Smooth muscle cell (in vitro differentiated cells): ENCODE data around the gene TRIM43B. TPM values are rescaled to one million over a fixed set of nuclear protein-coding genes. Genes with fewer than 3 reads are reported as not detected.
"Not testable (repeated sequence)": the region's sequence is repeated elsewhere in the genome, so short reads cannot be mapped to it uniquely, and the experiment has no call there.

Experiments
- DNase-seq: peaks from one replicate; lab custom pipeline; 2025; ENCODE audit not compliant: unreplicated experiment; lab: John Stamatoyannopoulos, UW
- H2AFZ ChIP-seq: fragments of 200-600 bp; sonication (generic); 2 replicates; pipeline ENCODE4 v1.6.0; 2016; ENCODE audit warnings: antibody characterized with exemption, low read depth, mild to moderate bottlenecking
- H3F3A ChIP-seq: fragments of 200-600 bp; sonication (generic); 2 replicates; pipeline ENCODE4 v1.6.0; 2017; ENCODE audit warnings: antibody characterized with exemption, low read depth
- H3K27ac ChIP-seq: fragments of 200-600 bp; sonication (generic); 2 replicates; pipeline ENCODE4 v1.5.1; 2016; ENCODE audit warnings: low read depth, mild to moderate bottlenecking
- H3K27me3 ChIP-seq: fragments of 200-600 bp; sonication (generic); 2 replicates; pipeline ENCODE4 v1.6.1; 2016; ENCODE audit warnings: low read depth, mild to moderate bottlenecking
- H3K36me3 ChIP-seq: fragments of 200-600 bp; sonication (generic); 2 replicates; pipeline ENCODE4 v1.5.1; 2016; ENCODE audit warnings: low read depth
- H3K4me1 ChIP-seq: fragments of 200-600 bp; sonication (generic); 2 replicates; pipeline ENCODE4 v1.5.1; 2016; ENCODE audit warnings: low read depth
- H3K4me2 ChIP-seq: fragments of 200-600 bp; sonication (generic); 2 replicates; pipeline ENCODE4 v1.6.0; 2016; ENCODE audit warnings: mild to moderate bottlenecking
- H3K4me3 ChIP-seq: fragments of 200-600 bp; sonication (generic); 2 replicates; pipeline ENCODE4 v1.5.1; 2016; ENCODE audit warnings: mild to moderate bottlenecking
- H3K79me2 ChIP-seq: fragments of 200-600 bp; sonication (generic); 2 replicates; pipeline ENCODE4 v1.6.0; 2016; ENCODE audit warnings: low read depth, mild to moderate bottlenecking
- H3K9ac ChIP-seq: fragments of 200-600 bp; sonication (generic); 2 replicates; pipeline ENCODE4 v1.6.0; 2016; ENCODE audit warnings: low read depth
- H3K9me3 ChIP-seq: fragments of 200-600 bp; sonication (generic); replicated peaks from 2 replicates; pipeline ENCODE4 v1.5.1; 2016; ENCODE audit warnings: low read depth
- H4K20me1 ChIP-seq: fragments of 200-600 bp; sonication (generic); 2 replicates; pipeline ENCODE4 v1.6.0; 2016; ENCODE audit warnings: low read depth
- WGBS: methylation state at CpG from one replicate; pipeline ENCODE4 v1.1.7; 2016; ENCODE audit warnings: low lambda C conversion rate; 5-methylcytosine and 5-hydroxymethylcytosine counted together
- polyA plus RNA-seq: library from polyadenylated mRNA; unstranded; fragments of >200 nt; fragmentation: Nextera tagmentation; extraction: Ambion mirVana; gene quantifications from 2 replicates; pipeline ENCODE4 v1.2.1, GENCODE V29; 2016
- total RNA-seq: library from RNA; depleted of rRNA; stranded (reverse); fragments of >200 nt; gene quantifications from 2 replicates; pipeline ENCODE4 v1.2.3, GENCODE V29; 2014

Gene TRIM43B
- total and polyA plus RNA-seq, 2 experiments from 2014 or later: not detected

DNA sequence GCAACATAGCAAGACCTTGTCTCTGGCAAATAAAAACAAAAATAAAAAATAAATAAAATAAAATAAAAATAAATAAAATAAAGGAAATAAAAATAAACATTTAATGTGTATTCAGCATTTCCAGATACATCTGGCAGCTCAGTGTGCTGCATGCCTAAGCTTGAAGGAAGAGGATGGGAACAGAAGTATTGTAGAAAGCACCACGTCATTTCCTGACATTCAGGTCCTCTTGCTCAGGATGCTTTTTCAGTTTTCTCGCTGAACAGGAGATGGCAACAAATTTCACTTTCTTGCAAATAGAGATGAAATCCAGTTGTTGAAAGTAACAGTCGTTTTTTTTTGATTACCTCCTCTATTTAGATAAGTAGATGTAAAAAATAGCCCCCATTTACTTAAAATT, 21.3 kb downstream of the TRIM43B start:
- not testable (repeated sequence) for DNase-seq, H4K20me1 ChIP-seq, H3F3A ChIP-seq, H3K27me3 ChIP-seq, H3K4me3 ChIP-seq, H3K36me3 ChIP-seq, H3K4me1 ChIP-seq, H3K4me2 ChIP-seq, H3K9me3 ChIP-seq, H3K27ac ChIP-seq, H2AFZ ChIP-seq, H3K79me2 ChIP-seq, H3K9ac ChIP-seq
- no CpG with 5 or more reads among the region's 3 CpGs for WGBS

DNA sequence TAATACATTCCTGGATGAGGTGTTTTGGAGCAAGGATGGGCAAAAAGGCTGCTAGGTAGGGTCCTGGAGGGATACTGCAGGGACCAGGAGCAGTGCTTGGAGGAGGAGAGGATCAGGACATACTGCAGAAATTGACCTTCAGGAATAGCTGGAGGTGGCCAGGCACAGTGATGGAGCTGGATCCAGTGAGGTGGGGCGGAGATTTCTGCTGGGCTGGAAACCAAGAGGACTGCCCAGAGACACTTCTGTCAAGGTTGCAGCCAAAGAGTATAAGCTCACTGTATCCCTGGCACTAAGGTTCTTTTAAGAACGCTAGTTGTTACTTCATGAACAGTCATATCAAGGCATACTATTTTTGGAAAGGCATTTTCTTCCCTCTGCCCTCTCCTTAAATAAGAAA, 39.2 kb downstream of the TRIM43B start:
- not testable (repeated sequence) for H3K4me2 ChIP-seq, H3F3A ChIP-seq, H3K79me2 ChIP-seq, H3K27me3 ChIP-seq, DNase-seq, H3K9me3 ChIP-seq, H4K20me1 ChIP-seq, H3K27ac ChIP-seq, H3K4me3 ChIP-seq, H2AFZ ChIP-seq, H3K36me3 ChIP-seq, H3K9ac ChIP-seq, H3K4me1 ChIP-seq
- no CpG with 5 or more reads among the region's 2 CpGs for WGBS

DNA sequence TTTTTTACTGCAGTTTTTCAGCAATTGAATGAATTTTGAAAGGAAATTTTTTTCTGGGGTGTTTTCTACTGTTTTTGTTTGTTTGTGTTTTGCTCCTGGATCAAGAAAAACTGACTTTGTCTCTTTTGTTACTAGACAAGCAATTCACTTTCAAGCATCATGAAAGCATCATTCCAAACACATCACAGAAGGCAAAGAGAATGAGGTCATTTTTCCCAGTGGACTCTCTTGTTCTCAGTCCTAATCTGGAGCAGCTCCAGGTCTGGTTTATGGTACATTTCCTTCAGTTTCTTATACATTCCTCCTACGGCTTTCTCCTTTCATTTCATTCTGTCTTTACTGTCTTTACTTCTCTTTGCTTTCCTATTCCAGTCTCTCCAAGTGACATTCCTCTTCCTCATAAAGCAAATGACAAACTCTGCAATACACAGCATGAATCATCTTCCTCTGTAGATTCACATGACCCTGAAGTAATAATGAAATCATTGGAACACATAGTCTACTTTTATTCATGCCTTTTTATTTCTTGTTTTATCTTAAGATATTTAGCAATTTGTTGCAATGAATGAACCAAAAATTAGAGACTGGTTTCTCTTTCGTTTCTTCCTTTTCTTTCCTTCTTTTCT, 42.0 kb downstream of the TRIM43B start:
- H3K4me2 ChIP-seq, H3K36me3 ChIP-seq, H3K27ac ChIP-seq, H4K20me1 ChIP-seq, H2AFZ ChIP-seq, H3K4me1 ChIP-seq, H3K9me3 ChIP-seq, H3K27me3 ChIP-seq, H3K4me3 ChIP-seq, H3K9ac ChIP-seq, H3K79me2 ChIP-seq, DNase-seq, H3F3A ChIP-seq: not testable (repeated sequence)
- WGBS: no CpG with 5 or more reads among the region's 2 CpGs

DNA sequence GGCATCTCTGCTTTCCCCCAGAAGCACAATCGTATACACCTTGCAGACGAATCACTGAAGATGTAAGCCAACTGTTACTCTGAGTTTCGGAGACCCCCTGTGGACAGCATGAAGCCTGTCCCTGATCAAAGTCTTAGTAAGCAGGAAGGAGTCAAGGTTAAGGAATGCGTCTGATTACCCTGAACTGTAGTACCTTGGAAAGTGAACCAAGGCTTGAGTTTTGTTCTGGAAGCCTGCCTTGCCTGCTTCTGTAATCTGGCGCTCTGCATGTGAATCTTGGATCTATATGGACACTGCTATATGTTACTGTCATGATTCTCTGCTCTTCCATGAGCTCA, 48.7 kb downstream of the TRIM43B start:
- DNase-seq, H3K4me2 ChIP-seq, H3K9me3 ChIP-seq, H4K20me1 ChIP-seq, H3K79me2 ChIP-seq, H3K27me3 ChIP-seq, H3F3A ChIP-seq, H2AFZ ChIP-seq, H3K9ac ChIP-seq, H3K27ac ChIP-seq, H3K4me3 ChIP-seq, H3K36me3 ChIP-seq, H3K4me1 ChIP-seq: not testable (repeated sequence)
- 70% methylated on average over 3 of the region's 5 CpGs for WGBS

DNA sequence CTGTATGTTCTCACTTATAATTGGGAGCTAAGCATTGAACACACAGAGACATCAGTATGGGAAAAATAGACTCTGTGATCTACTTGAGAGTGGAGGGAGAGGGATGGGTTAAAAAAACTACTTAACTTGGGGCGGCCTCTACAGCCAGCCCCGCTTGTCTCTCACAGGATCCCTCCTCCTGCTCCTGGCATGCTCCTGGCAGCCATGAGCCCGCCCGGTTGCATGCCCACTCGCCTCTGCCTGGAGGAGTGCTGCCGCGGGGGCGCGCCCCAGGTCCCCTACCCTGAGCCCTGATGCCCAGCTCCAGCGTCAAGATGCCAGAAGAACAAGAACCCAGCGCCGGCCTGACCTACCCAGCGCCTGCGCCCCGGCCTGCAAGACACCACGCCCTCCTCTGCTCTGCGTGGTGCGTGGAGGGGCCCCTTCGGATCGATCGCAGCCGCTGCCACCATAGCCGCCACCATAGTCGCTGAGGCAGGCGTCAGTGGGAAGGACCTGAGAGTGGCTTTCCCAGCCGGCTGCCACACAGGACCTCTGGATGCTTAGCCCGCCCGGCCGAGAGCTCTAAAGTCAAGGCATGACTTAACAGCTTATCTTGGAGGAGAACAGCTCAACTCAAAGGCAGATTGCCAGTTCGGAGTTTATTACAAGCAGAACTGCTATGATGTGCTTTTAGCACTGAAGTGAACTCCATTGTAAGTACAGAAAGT, 49.2 kb downstream of the TRIM43B start:
- not testable (repeated sequence) for H3K4me1 ChIP-seq, H3F3A ChIP-seq, H3K9me3 ChIP-seq, H4K20me1 ChIP-seq, H3K36me3 ChIP-seq, H3K79me2 ChIP-seq, H3K9ac ChIP-seq, H3K27ac ChIP-seq, H2AFZ ChIP-seq, H3K27me3 ChIP-seq, DNase-seq, H3K4me2 ChIP-seq, H3K4me3 ChIP-seq
- WGBS: no CpG with 5 or more reads among the region's 30 CpGs

DNA sequence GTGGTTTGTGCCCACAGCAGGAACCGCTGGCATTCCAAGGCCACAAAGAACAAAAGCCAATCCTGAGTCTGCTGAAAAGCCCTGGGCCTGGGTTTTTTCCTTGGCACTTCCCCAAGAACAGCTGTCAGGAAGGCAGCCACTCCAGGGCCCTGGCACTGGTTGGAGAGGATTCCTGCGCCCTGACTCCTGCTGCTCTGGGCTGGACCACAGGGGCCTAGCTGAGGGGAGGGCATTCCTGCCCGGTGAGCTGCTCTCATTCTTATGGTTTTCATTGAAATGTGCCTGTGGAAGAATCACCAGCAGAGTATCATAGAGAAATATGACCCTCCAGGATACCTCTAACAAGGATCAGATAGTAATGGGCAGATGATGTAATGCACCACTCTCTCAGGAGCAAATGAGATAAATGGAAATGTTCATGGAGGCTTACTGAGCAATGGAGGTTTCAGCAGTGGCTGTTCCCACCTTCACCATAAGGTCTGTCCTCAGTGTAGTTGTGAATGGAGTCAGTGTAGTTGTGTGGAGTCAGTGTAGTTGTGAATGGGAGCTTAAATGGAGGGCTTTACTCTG, 50.0 kb downstream of the TRIM43B start:
- not testable (repeated sequence) for H3K27me3 ChIP-seq, H3F3A ChIP-seq, H2AFZ ChIP-seq, H4K20me1 ChIP-seq, H3K36me3 ChIP-seq, H3K4me1 ChIP-seq, H3K4me2 ChIP-seq, H3K9me3 ChIP-seq, H3K4me3 ChIP-seq, DNase-seq, H3K79me2 ChIP-seq, H3K9ac ChIP-seq, H3K27ac ChIP-seq
- 76% methylated on average over 2 of the region's 3 CpGs for WGBS

DNA sequence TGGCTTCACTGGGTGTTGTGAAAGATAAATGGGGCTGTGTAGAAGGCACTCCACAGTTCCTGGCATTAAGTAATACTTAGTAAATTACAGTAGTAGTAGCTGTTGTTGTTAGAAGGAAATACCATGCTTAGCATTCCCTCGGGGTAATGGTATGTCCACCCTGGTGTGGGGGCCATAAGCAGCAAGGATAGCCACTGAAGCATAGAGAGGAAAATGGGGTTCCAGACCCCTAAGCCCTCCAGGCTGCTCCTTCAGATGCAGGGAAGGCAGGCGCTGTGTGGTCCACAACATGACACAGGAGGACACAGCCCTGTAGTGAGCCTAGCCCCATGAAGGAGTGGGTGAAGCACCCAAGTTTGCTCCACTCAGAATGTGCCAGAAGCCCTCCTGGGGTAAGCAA, 50.6 kb downstream of the TRIM43B start:
- DNase-seq, H3K27me3 ChIP-seq, H3K79me2 ChIP-seq, H3K36me3 ChIP-seq, H4K20me1 ChIP-seq, H3K9me3 ChIP-seq, H2AFZ ChIP-seq, H3K4me1 ChIP-seq, H3K4me2 ChIP-seq, H3K4me3 ChIP-seq, H3K27ac ChIP-seq, H3F3A ChIP-seq, H3K9ac ChIP-seq: not testable (repeated sequence)
- WGBS: 77% methylated on average over 2 of the region's 2 CpGs

DNA sequence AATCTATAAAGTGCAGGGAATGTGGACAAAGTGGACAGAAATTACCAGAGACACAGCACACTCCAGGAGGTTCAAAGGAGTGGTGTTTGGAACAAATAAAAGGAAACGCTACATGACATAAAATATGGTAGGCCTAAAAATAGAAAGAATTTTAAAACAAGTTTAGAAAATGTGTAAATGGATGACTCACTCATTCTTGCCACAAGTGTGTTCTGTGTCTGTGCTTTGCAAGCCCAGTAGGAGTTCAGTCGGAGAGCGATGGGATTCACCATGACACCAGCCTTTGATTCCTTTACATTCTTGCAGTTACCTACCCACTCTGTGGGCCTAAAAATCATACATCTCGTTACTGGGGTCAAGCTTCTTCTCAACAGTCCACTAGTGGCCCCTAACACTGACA, 51.2 kb downstream of the TRIM43B start:
- H3K27me3 ChIP-seq, H3K4me1 ChIP-seq, H3K27ac ChIP-seq, H3K9me3 ChIP-seq, H4K20me1 ChIP-seq, H3K4me2 ChIP-seq, H3K36me3 ChIP-seq, H2AFZ ChIP-seq, H3K9ac ChIP-seq, DNase-seq, H3K4me3 ChIP-seq, H3F3A ChIP-seq, H3K79me2 ChIP-seq: not testable (repeated sequence)
- 44% methylated on average over 1 of the region's 4 CpGs for WGBS
